ENCODE data around the gene CHD9NB.
"Not testable (repeated sequence)": the region's sequence is repeated elsewhere in the genome, so short reads cannot be mapped to it uniquely, and the experiment has no call there.

CHD9NB gene

GRCh38 chr16:53043428-53043831 lies 9.3 kb downstream of the CHD9NB start:
- Histone ChIP-seq H3K27ac (peak overlapping the region in 1 of 2 donors; percentile 25), H3K4me1 (peaks cover 0 to 17% (median 8%) of the 10 kb centered on the region in 4 donors), H3K4me3 (no peak overlapping the region), H3K27me3 (peaks cover 0 to 20% of the 10 kb centered on the region in 2 donors), H3K9me3 (no peaks in the 10 kb centered on the region), H3K36me3 (no peaks in the 10 kb centered on the region)
- DNase-seq: peak in 1 of 2 donors; percentile 34
- TF ChIP-seq CTCF (IDR thresholded peaks at IDR 0.05): no peak
- intact Hi-C loops (cut with DNase I; ENCODE audit: low total_unique reads): no loop called here

- no peak for DNase-seq
Measured at GRCh38 chr16:53042235-53042701, 10.4 kb downstream of the CHD9NB start.

GRCh38 chr16:53041320-53042051 lies 11.2 kb downstream of the CHD9NB start:
- intact Hi-C loops (cut with DNase I; ENCODE audit: low total_unique reads): no loop called here
- no peak overlapping the region for H3K4me3 ChIP-seq
- H3K36me3 ChIP-seq: no peaks in the 10 kb centered on the region
- H3K27me3 ChIP-seq: peaks cover 0 to 22% of the 10 kb centered on the region in 2 donors
- DNase-seq: peak in 1 of 2 donors; percentile 47
- peaks cover 0 to 17% (median 8%) of the 10 kb centered on the region in 4 donors for H3K4me1 ChIP-seq
- H3K27ac ChIP-seq: no peak overlapping the region
- no peak for TF ChIP-seq CTCF (IDR thresholded peaks at IDR 0.05)
- H3K9me3 ChIP-seq: no peaks in the 10 kb centered on the region

More at GRCh38 chr16:53042235-53042701, 10.4 kb downstream of the CHD9NB start:
- no peaks in the 10 kb centered on the region for H3K36me3 ChIP-seq
- intact Hi-C loops (cut with DNase I; ENCODE audit: low total_unique reads): no loop called here
- peaks cover 0 to 20% of the 10 kb centered on the region in 2 donors for H3K27me3 ChIP-seq
- peaks cover 0 to 17% (median 8%) of the 10 kb centered on the region in 4 donors for H3K4me1 ChIP-seq
- TF ChIP-seq CTCF (IDR thresholded peaks at IDR 0.05): no peak
- no peaks in the 10 kb centered on the region for H3K9me3 ChIP-seq
- no peak overlapping the region for H3K4me3 ChIP-seq
- H3K27ac ChIP-seq: no peak overlapping the region

GRCh38 chr16:53040788-53041187 lies 11.9 kb downstream of the CHD9NB start:
- TF ChIP-seq CTCF (IDR thresholded peaks at IDR 0.05): no peak
- no peaks in the 10 kb centered on the region for H3K9me3 ChIP-seq
- DNase-seq: no peak
- intact Hi-C loops (cut with DNase I; ENCODE audit: low total_unique reads): no loop called here
- H3K4me3 ChIP-seq: no peak overlapping the region
- H3K36me3 ChIP-seq: no peaks in the 10 kb centered on the region
- H3K27me3 ChIP-seq: peaks cover 0 to 22% of the 10 kb centered on the region in 2 donors
- H3K27ac ChIP-seq: no peak overlapping the region
- H3K4me1 ChIP-seq: peaks cover 0 to 17% (median 8%) of the 10 kb centered on the region in 4 donors

GRCh38 chr16:53036711-53037110 lies 16.0 kb downstream of the CHD9NB start:
- H3K4me1 ChIP-seq; H3K9me3 ChIP-seq; DNase-seq; intact Hi-C loops (cut with DNase I; ENCODE audit: low total_unique reads); H3K27ac ChIP-seq; H3K27me3 ChIP-seq; H3K36me3 ChIP-seq; H3K4me3 ChIP-seq: not testable (repeated sequence)

GRCh38 chr16:53036066-53036465 lies 16.6 kb downstream of the CHD9NB start:
- Histone ChIP-seq H3K36me3 (no peaks in the 10 kb centered on the region), H3K27ac (no peak overlapping the region), H3K4me3 (no peak overlapping the region), H3K27me3 (peaks cover 0 to 6% of the 10 kb centered on the region in 2 donors), H3K9me3 (no peaks in the 10 kb centered on the region), H3K4me1 (peaks cover 0 to 2% (median 0%) of the 10 kb centered on the region in 4 donors)
- TF ChIP-seq CTCF (IDR thresholded peaks at IDR 0.05): no peak
- intact Hi-C loops (cut with DNase I; ENCODE audit: low total_unique reads): no loop called here
- DNase-seq: no peak
